Glutamatergic neuron (in vitro differentiated cells): ENCODE results near the gene TYMP. TPM values are rescaled to one million over a fixed set of nuclear protein-coding genes. Genes with fewer than 3 reads are reported as not detected.

Experiments
- DNase-seq: peaks from one replicate; pipeline ENCODE4 v3.0.0; 2022
- H3K27ac Mint-ChIP-seq: one replicate; pipeline ENCODE4 v1.8.0; 2020; ENCODE audit warnings: mild to moderate bottlenecking, mixed read lengths, inconsistent platforms; ENCODE audit not compliant: unreplicated experiment
- H3K27me3 Mint-ChIP-seq: one replicate; pipeline ENCODE4 v1.8.0; 2020; ENCODE audit warnings: mild to moderate bottlenecking, moderate library complexity, mixed read lengths, inconsistent platforms; ENCODE audit not compliant: unreplicated experiment
- H3K36me3 Mint-ChIP-seq: one replicate; pipeline ENCODE4 v1.8.0; 2020; ENCODE audit warnings: mild to moderate bottlenecking, mixed read lengths, inconsistent platforms; ENCODE audit not compliant: unreplicated experiment
- H3K4me1 Mint-ChIP-seq: one replicate; pipeline ENCODE4 v1.8.0; 2020; ENCODE audit warnings: mild to moderate bottlenecking, low read depth, mixed read lengths, inconsistent platforms; ENCODE audit not compliant: unreplicated experiment
- H3K4me3 Mint-ChIP-seq: one replicate; pipeline ENCODE4 v1.8.0; 2020; ENCODE audit warnings: mild to moderate bottlenecking, mixed read lengths, inconsistent platforms; ENCODE audit not compliant: unreplicated experiment
- H3K9me3 Mint-ChIP-seq: one replicate; pipeline ENCODE4 v1.8.0; 2020; ENCODE audit warnings: mild to moderate bottlenecking, moderate library complexity, mixed read lengths, inconsistent platforms; ENCODE audit not compliant: unreplicated experiment
- total RNA-seq: library from RNA; stranded (reverse); fragmentation: NEBNext Ultra II Directional; extraction: Animal tissue kit (Norgen Biotek cat#: 25700); gene quantifications from one replicate; pipeline ENCODE4 v1.2.1, GENCODE V29; 2021; ENCODE audit not compliant: unreplicated experiment
- TF ChIP-seq, protein P1 (sequence below): fragments of 200-600 bp; sonication (generic); IDR thresholded peaks from one replicate; pipeline ENCODE4 v1.5.0; 2021; ENCODE audit not compliant: partially characterized antibody, unreplicated experiment

The TYMP gene
- total RNA-seq, 1 donor from 2014 or later = 1.2 TPM

GRCh38 chr22:50563413-50564160, 33.8 kb upstream of the TYMP start:
- H3K9me3 Mint-ChIP-seq = peaks cover 4% of the 10 kb centered on the region
- H3K27ac Mint-ChIP-seq = no peak overlapping the region
- H3K27me3 Mint-ChIP-seq = peaks cover 13% of the 10 kb centered on the region
- peak overlapping the region; percentile 89 for H3K4me3 Mint-ChIP-seq
- DNase-seq = no peak
- no peaks in the 10 kb centered on the region for H3K36me3 Mint-ChIP-seq
- TF ChIP-seq, protein P1, sequence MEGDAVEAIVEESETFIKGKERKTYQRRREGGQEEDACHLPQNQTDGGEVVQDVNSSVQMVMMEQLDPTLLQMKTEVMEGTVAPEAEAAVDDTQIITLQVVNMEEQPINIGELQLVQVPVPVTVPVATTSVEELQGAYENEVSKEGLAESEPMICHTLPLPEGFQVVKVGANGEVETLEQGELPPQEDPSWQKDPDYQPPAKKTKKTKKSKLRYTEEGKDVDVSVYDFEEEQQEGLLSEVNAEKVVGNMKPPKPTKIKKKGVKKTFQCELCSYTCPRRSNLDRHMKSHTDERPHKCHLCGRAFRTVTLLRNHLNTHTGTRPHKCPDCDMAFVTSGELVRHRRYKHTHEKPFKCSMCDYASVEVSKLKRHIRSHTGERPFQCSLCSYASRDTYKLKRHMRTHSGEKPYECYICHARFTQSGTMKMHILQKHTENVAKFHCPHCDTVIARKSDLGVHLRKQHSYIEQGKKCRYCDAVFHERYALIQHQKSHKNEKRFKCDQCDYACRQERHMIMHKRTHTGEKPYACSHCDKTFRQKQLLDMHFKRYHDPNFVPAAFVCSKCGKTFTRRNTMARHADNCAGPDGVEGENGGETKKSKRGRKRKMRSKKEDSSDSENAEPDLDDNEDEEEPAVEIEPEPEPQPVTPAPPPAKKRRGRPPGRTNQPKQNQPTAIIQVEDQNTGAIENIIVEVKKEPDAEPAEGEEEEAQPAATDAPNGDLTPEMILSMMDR = no peak
- H3K4me1 Mint-ChIP-seq = peaks cover 4% of the 10 kb centered on the region

DNA sequence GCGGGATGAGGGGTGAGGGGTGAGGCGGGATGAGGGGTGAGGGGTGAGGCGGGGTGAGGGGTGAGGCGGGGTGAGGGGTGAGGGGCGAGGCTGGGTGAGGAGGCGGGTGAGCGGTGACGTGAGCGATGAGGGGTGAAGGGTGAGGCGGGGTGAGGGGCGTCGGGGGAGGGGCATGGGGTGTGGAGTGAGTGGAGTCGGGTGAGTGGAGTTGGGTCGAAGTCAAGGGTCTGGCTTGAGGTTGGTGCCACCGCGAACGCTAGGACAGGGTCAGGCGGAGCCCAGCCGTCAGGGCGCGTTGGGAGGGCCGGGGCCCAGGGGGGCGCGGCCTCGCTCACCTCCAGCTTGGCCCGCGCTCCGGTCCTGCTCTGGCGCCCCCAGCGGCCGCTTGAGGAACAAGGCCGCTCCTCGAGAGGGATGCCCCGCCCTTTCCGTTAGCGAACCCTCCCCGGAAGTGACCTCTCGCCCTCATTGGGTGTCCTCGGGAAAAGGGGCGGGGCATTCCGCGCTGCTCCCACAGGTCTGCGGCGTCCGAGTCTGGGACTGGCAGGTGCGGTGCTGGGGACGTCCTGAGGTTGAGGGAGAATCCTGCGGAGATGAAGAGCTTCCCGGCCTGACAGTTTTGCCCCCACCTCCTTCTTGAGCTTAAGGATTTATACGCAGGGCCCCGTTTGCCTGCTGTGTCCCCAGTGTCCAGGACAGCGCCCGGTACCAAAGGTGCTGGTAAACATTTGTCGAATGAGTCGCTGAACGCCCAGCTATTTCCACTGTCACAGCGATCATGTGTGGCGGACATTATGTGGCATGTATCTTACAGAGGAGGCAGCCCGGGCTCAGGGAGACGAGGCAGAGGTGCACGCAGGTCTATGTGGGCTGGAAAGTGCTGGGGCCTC, 33.0 kb upstream of the TYMP start, which contains the start of gene SYCE3:
TSS of gene SYCE3 (minus strand) at position 397 of the 890 bp plus-strand sequence. CDS start 6,514 bp downstream, outside the sequence.
- Mint-ChIP-seq H3K36me3 (no peaks in the 10 kb centered on the region), H3K27me3 (peaks cover 13% of the 10 kb centered on the region), H3K9me3 (peaks cover 6% of the 10 kb centered on the region), H3K4me3 (peak within 1 kb of the TSS; percentile 89), H3K27ac (no peak within 1 kb of the TSS), H3K4me1 (peaks cover 4% of the 10 kb centered on the region)
- TF ChIP-seq, protein P1 = peak; percentile 93
- DNase-seq = peak; percentile 98

DNA sequence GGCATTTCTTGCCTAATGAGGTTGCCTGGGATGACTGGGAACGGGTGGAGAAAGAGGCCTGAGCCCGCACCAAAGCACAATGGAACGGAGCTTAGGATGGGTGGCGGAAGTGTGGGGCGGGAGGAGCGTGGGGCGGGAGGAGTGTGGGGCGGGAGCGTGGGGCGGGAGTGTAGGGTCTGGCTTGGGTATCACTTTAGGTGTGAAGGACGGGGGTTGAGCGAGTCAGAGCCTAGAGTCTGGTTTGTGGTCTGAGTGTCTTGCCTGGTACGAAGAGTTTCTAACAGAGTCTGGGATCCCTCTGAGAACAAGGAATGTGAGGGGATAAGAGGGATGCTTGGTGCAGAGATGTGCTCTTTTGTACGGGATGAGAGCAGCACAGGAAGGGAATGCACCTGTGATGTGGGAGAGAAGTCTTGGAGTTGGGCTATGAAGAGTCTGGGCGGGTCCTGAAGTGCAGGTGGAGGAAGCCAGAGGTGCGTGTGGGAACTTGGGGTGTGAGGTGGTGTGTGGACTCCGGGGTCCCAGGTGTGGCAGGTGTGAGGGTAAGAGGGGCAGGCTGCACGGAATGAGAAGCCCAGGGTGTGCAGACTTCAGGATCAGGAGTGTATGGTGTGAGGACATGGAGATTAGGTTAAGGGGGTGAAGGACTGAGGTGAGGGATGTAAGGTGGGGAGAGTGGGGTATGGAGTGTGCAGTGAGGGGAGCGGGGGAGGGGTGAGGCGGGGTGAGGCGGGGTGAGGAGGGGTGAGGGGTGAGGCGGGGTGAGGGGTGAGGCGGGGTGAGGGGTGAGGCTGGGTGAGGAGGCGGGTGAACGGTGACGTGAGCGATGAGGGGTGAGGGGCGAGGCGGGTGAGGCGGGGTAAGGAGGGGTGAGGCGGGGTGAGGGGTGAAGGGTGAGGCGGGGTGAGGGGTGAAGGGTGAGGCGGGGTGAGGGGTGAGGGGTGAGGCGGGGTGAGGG, 31.9 kb upstream of the TYMP start:
- DNase-seq = peak; percentile 46
- Mint-ChIP-seq H3K27ac (no peak overlapping the region), H3K36me3 (no peaks in the 10 kb centered on the region), H3K4me1 (peaks cover 4% of the 10 kb centered on the region), H3K27me3 (peaks cover 13% of the 10 kb centered on the region), H3K4me3 (peak overlapping the region; percentile 50), H3K9me3 (peaks cover 4% of the 10 kb centered on the region)
- TF ChIP-seq, protein P1 = no peak

DNA sequence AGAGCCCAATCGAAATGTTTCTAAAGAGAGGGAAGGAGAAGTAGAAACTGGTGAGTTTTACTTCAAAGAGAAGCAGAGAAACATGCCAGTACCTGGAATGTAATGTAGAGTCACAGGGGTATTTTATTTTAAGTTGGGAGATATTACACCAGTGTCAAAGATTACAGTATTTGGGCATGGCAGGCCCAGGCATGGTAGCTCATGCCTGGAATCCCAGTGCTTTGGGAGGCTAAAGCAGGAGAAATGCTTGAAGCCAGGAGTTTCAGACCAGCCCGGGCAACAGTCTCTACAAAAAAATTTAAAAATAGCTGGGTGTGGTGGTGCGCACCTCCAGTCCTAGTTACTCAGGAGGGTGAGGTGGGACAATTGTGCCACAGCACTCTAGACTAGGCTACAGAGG, 30.2 kb upstream of the TYMP start:
- TF ChIP-seq, protein P1 = no peak

More for the DNA sequence above, 30.2 kb upstream of the TYMP start:
- H3K4me3 Mint-ChIP-seq = no peak overlapping the region
- H3K4me1 Mint-ChIP-seq = peaks cover 6% of the 10 kb centered on the region
- H3K27ac Mint-ChIP-seq = no peak overlapping the region
- no peaks in the 10 kb centered on the region for H3K36me3 Mint-ChIP-seq
- H3K9me3 Mint-ChIP-seq = peaks cover 2% of the 10 kb centered on the region
- DNase-seq = no peak
- H3K27me3 Mint-ChIP-seq = peaks cover 14% of the 10 kb centered on the region
